Limb (tissue), 2 donors: ENCODE measurements around the gene UNC5B.
"Not testable (repeated sequence)": the region's sequence is repeated elsewhere in the genome, so short reads cannot be mapped to it uniquely, and the experiment has no call there.

ENCODE experiments used
- DNase-seq, 2 donors: peaks; one replicate each; pipeline ENCODE4 v3.0.0-alpha.2; 2016; ENCODE audit errors: extremely low spot score in 2 of 2

Gene UNC5B

DNA sequence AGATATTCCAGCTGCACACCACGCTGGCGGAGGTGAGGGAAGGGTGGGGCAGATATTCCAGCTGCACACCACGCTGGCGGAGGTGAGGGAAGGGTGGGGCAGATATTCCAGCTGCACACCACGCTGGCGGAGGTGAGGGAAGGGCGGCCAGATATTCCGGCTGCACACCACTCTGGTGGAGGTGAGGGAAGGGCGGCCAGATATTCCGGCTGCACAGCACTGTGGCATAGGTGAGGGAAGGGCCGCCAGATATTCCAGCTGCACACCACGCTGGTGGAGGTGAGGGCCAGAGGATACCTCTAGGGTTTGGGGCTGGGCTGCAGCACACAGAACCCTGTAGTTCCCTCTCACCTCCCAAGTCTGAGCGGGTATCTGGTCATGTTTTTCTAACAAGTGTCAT lies 84.4 kb downstream of the UNC5B start:
- not testable (repeated sequence) for DNase-seq

DNA sequence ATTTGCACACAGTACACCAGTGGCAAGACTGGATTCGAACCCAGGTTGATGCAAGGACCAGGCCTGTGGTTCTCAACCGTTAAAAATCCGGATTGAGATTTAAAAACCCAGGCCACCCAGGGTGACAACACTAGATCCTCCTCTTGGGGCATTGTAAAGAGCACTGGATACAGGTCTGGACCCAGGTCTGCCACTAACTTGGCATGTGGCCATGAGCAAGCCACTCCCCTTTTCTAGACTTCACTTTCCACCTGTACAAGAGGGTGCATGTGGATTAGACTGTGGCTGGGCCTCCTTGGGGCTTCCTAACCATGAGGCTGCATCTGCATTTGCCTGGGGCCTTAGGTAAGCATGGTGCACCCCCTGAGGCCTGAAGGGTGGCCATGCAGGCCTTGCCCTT lies 85.0 kb downstream of the UNC5B start:
- DNase-seq: no peak

DNA sequence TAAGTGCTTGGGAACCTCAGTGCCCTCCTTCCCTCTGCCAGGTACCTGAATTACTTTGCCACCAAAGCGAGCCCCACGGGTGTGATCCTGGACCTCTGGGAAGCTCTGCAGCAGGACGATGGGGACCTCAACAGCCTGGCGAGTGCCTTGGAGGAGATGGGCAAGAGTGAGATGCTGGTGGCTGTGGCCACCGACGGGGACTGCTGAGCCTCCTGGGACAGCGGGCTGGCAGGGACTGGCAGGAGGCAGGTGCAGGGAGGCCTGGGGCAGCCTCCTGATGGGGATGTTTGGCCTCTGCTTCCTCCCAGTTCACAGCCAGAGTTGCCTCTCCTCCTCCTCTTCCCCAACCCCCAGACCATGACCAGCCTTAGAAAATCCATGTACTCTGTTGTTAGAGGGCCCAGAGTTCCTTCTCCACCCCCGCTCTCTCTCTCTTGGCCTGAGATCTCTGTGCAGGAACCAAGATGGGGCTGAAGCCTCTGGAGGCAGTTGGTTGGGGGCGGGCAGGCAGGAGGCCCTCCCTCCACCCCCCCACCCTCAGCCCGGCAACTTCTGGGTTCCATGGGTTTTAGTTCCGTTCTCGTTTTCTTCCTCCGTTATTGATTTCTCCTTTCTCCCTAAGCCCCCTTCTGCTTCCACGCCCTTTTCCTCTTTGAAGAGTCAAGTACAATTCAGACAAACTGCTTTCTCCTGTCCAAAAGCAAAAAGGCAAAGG lies 86.9 kb downstream of the UNC5B start:
- no peak for DNase-seq

DNA sequence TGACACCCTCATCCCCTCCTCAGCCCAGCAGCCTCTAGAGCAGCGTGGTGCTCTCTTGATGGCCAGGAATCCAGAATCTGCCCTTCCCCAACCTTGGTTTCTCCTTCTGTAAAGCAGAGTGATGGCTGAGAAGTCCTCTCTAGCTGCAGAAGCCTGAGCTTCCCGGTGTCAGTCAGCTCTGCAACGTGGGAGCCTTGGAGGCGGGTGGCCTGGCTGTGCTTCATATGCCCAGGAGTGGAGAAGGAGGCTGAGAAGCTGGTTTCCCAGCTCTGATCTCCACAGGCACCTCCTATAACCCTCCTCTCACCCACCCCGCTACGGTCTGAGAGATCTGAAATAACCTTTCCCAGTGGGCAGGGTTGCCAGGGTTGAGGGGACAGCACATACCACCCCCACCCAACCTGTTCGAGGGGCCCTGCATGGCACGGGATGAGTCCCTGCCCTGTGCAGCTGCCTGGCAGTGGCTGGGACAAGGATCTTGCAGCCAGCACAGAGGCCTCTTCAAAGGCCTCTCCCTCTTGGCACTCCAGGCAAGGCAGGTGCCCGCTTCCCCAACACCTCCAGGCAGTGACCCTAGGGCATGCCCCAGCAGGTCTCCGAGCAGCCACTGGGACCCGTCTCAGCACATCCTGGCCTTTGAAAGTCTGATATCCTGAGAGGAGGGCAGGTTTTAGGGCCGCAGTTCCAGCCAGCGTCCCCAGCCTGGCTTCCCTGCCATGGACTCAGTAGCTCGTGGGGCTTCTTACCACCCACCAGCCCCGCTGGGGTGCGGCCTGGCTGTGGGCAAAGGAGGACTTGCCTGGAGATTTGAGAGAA lies 88.4 kb downstream of the UNC5B start:
- no peak for DNase-seq

DNA sequence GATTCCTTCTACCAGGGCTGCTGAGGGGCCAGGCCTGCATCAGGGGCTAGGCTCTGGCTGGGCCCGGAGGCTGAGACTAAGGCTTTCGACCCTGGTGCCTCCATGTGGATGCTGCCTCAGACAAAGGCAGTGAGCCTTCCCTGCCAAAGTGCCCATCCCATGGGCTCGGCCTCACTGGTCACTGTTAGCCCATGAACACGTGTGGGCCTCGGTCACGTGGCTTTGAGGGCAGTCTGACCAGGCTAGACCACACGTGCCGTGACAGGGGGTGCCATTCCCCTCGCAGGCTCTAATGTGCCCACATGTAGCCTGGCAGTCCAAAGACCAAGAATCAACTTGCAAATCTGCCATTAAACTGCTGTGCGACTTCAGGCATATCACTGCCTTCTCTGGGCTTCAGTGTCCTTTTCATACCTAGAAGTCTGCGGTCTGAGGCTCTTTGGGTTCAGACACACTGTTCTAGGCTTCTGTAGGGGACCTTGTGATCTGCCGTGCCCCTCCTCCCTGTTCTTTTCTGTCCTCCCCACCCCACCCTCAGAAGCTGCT lies 89.1 kb downstream of the UNC5B start:
- no peak for DNase-seq

DNA sequence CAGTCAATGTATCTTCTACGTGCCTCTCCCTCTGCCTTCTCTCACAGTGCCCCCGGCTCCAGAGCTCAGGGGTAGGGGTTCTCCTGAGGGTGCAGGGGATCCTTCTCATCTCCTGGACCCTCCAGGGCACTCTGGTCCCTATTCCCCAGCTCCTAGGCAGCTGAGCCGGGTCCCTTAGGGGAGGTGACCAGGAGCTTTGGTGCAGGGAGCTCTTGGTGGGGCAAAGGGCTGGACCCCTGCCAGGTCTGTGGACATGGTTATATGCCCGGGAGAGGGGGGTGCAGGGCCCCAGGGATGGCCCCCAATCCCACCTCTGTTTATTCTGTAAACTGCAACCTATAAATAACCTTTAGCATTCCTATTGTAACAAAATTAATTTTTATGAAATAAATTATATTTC lies 90.1 kb downstream of the UNC5B start:
- DNase-seq: no peak

DNA sequence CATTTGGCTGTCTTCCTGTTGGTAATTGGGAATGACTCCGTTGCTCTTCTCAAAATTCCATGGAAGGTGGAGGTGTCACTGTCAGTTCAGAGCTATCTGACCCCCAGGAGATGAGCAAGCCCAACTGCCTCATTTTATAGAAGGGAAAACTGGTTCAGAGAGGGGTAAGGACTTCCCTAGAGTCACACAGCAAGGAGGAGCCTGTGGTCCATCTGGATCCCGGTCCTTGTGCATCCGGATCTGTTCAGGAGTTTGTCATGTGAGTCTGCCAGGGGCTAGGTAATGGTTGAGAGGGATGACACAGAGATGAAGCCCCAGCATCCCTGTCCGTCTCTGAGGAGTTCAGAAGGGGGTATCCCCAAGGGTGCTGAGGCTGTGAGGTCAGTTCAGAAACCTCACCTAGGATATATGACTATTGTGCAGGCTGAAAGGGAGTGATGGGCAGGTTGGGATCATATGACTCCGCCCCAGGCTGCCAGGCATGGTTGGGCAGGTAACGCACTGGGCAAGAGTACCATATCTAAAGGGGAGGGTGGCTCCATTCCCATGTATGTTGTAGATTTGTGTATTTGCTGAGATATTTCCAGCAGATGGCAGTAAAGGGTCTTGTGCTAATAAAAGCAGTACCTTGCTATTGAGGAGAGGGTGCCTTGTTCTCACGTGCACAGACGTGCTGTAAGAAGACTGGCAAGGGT lies 90.7 kb downstream of the UNC5B start:
- DNase-seq: peak in 1 of 2 donors; percentile 47

DNA sequence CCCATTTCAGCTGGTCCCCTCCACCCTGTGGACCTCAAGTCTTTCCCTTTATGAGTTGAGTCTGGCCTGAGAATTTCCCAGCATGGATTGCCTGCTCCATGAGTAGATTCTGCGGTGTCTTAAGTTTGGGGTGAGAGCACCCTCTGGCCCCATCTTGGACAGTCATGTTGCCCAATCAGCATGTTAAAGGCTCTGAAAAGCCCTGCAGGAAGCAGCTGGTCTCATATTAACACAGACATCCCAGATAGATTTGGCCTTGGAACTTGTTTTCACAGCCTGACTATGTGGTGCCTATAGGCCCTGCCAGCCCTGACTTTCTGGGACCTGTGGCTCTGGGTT lies 91.2 kb downstream of the UNC5B start:
- no peak for DNase-seq

DNA sequence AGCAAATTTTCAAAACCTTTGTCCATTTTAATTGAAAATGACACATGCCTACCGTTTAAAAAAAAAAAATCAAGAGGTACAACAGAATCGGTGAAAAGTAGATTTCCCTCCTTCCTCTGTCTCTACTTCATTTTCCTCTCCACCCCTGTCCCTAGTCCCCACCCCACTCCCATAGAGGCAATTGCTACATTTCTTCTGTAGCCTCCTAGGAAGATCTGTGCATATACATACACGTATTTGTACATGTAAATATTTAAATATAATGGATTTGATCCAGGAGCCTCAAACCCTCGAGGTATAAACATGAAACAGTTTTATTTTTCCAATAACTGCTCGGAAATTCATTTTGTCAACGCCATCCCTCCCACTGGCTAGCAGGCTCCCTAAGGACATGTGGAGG lies 92.5 kb downstream of the UNC5B start:
- DNase-seq: no peak

DNA sequence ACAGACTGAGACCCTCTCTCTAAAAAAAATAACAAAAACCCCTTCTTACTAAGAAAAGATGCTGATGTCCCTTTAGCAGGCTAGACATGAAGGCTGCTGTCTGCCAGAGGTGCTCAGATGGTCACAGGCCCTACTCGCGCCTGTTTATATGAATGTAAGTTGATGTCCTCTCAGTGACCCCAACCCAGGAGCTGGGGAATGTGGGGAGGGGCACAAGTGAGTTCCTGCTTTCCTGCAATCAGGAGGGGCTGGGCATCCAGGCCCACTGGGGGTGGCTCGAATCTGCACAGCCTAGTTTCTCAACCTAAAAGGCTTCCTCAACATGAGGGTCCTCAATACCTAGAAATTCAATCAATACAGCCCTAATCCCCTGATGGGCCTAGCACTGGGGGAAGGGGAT lies 94.6 kb downstream of the UNC5B start:
- DNase-seq: no peak

DNA sequence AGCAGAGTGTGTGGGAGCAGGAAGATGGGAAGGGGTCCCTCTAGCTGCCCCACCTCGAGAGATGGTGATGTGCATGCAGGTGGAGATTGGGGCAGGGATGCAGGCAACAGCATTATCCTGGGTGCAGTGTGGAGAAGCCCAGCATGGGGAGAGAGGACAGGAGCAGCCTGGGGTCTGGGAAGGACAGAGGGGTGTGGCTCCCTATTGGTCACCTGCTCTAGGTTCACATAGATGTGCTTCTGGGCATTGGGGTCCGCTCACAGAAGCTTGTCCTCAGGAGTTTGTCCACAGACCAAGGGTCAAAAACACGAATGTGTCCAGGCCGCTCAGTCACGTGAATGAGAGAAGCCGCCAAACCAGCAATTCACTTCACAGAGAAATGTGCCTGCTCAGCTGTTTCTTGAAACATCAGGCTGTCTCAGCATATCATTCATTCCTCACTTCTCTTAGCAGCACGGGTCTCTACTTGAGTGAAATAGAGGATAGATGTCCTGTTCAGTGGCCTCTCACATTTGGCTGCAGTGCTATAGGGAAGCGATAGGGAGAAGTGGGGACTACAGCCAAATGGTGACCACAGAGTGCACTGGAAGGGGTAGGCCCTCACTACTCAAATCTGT lies 95.2 kb downstream of the UNC5B start:
- no peak for DNase-seq

DNA sequence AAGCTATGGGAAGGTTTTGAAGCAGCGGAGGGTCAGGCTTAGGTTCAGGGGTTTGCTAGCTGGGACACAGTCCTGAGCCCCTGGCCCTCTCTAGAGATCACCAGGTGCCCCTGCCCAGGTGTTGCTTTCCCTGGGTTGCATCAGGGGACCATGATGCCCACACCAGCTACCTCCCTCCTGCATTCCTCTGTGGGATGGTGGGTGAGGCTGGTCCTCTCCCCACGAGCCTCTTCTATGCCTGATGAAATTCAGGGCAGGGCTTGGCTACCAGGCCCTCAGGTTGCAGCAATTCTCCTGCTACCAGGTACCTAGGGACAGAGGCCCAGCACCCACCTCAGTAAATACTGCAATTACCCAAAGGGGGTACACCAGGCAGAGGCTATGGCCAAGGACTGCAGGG lies 95.9 kb downstream of the UNC5B start:
- DNase-seq: no peak

DNA sequence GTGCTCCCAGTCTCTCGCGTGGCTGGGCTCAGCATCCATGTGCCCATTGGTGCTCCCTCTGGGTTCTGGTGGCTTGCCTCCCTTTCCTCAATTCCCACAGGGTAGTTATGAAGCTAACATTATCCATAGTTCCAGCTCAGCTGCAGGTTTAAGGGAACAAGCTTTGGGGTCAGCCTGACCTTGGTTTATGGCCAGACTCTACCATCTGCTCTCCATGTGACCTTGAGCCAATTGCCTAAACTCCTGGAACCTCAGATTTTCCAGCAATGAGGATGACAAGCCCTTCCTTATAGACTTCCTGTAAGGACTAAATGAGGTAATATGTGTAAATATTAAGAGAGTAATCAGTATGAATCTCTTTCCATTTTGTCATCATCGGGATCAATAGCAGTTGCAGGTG lies 96.6 kb downstream of the UNC5B start:
- DNase-seq: no peak

DNA sequence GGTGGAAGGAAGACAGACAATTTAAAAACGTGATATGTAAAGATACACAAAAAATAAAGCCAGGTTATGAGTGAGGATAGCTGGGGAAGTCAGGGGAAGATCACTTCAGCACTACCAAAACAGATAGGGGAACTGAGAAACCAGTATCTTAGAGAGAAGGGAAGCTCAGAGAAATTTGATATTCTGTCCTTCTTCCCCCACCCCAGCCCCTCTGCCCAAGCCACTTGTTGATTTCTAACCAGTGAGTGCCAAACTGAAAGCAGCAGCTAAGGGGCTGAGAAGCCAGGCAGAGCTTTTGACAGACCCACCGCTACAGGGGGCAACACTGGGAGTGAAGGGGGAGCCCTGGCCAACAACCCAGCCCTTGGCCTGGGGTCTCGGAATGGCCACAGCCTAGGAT lies 97.5 kb downstream of the UNC5B start:
- no peak for DNase-seq

DNA sequence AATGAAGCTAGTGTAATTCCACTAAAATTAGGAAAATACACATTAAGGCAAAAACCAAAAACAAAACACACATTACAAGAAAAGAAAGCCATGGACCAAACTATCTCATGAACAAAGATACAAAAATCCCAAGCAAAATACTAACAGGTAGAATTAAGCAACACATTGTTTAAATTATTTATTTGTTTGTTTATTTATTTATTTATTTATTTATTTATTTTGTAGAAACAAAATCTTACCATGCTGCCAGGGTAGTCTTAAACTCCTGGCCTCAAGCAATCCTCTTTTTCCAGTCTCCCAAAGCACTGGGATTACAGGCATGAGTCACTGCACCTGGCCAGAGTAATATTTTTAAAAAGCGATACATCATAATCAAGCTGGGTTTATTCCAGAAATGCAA lies 99.8 kb downstream of the UNC5B start:
- no peak for DNase-seq

DNA sequence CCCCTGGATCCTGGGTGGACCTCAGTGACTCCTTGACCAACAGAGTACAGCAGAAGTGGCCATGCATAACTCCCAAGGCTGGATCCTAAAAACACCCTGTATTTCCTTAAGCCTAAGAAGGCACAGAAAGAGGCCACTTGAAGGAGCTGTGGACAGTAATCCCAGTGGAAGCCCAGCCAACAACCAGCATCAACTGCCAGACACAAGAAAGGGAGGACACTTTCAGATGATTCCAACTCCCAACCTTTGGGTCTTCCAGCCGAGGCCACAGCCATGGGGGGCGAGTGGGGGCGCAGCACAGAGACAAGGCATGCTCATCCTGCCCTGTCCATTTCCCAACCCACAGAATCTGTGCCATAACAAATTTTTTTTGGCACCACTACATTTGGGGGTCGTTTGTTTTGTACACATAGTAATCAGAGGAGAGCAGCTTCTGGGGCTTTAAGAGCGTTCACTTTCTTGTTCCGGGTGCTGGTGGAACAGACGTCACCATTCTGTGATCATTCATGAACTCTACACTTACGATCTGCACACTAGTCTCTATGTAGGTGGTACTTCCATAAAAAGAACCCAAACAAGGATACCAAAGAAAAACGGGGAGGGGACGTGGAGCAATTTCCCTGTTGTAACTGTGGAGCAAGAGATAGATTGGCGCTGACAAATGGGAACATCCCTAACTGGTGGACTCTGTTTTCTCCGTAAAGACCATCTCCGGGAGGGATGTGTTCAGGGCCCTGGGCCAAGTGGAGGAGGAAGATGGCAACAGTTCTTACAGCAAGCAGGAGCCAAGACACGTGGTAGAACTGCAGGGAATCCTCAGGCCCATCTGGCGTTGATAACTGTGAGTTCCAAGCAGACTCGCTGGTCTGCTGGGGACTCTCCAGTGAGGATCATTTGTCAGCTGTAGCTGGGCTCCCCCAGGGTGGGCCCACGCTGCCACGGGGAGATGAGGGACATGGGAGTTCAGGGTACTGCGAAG lies 100.7 kb downstream of the UNC5B start:
- peak; percentile 56 to 72 for DNase-seq

DNA sequence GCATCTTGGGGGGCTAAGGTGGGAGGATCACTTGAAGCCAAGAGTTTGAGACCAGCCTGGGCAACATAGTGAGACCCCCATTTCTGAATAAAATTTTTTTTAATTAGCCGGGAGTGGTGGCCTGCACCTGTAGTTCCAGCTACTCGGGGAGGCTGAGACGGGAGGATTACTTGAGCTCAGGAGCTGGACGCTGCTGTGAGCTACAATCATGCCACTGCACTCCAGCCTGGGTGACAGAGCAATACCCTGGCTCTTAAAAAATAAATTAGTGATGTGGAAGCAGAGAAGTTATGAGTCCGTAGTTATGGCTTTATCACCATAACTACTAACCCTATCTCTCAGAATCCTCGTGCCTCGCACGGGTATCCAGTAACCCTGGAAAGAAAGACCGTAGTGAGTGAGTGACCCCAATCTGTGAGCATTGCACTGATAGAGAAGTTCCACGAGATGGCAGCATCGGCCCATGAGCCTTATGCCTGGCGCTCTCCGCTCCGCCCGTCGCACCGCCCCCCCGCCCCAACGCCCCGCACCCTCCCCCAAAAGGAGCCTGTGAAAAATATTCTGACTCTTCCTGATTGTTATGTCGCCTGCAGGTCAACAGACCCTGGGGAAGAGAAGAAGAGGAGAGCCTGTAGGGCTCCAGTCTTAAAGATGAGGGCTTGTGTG lies 101.8 kb downstream of the UNC5B start:
- peak; percentile 60 to 64 for DNase-seq

DNA sequence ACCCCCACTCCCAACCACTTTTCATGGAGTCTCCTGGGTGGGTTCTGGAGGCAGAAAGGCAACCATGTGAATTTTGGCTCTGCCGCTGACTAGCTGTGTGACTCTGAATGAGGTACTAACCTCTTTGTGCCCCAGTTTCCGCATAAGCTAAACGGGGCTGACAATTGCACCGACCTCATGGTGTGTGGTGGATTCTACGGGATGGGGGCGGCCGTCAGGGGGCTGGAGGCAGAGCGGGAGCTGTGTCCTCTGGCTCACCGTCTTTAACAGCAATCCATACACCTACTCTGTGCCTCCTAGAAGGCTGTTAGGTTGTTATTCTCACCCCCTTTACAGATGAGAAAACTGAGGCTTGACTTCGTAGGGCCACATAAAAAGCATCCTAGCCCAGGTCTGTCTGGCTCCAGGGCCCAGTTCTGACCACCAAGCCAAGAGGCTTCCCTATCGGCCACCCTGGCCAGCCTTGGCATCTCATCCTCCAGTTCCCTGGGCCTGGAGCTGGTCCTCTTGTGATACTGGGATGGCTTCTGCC lies 102.4 kb downstream of the UNC5B start:
- no peak for DNase-seq

DNA sequence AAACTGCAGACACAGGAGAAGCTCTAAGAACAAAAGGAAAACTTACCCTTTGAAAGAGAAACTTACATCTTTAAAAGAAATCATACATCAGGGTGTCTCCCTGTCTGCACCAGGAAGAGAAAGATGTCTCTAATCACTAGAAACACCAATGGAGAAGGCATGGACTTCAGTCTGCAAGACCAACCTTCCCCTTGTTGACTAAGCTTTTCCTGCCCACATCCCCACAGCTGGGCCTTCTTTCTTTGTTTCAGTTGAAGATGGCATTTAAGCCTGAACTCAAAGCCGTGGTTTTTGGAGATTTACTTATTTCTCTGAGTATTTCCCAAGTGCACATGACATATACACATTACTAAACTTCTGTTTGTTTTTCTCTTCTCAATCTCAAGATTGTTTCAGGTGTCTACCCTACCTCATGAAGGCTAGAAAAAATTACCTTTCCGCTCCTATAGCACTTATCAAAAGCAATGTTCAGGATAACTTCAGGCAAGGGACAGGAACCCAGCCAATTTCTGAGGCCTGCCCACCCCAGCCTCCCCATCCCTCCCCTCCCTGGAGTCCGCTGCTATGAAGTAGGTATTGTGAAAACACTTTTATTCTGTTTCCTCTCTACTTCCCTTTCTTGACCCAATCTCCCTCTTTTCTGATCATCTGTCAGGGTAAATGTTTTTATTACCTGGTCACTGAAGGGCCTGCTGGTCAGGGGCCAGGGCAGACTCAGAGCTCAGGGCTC lies 103.9 kb downstream of the UNC5B start:
- DNase-seq: no peak
